Spleen (tissue), 11 donors: ENCODE measurements around the gene WNT7A. TPM values are rescaled to one million over a fixed set of nuclear protein-coding genes. Genes with fewer than 3 reads are reported as not detected.
A peak's percentile ranks its signal among the peaks of the same experiment; 100 is the strongest.

Source experiments
- DNase-seq: peaks from one replicate; pipeline ENCODE4 v3.0.0-alpha.2; 2020
- H3K27ac ChIP-seq, 8 donors: fragments of 200-600 bp; sonication (generic) in 7 of 8; 1 replicate in 4 of 8; 2 replicates in 4 of 8; pipeline versions ENCODE4 v1.5.0 to v1.8.0; 2016 to 2021; ENCODE audit warnings: inconsistent platforms in 4 of 8, mild to moderate bottlenecking in 4 of 8, moderate library complexity in 1 of 8
- H3K27me3 ChIP-seq, 7 donors: fragments of 200-600 bp; sonication (generic) in 6 of 7; replicated peaks in 1 of 7; 1 replicate in 4 of 7; 2 replicates in 3 of 7; pipeline versions ENCODE4 v1.5.0 to v1.8.0; 2016 to 2021; ENCODE audit warnings: inconsistent platforms in 3 of 7, mild to moderate bottlenecking in 1 of 7
- H3K36me3 ChIP-seq, 6 donors: fragments of 200-600 bp; sonication (generic) in 5 of 6; 1 replicate in 4 of 6; 2 replicates in 2 of 6; pipeline versions ENCODE4 v1.5.0 to v1.8.0; 2016 to 2021; ENCODE audit warnings: inconsistent platforms in 2 of 6
- H3K4me1 ChIP-seq, 6 donors: fragments of 200-600 bp; sonication (generic) in 5 of 6; 1 replicate in 3 of 6; 2 replicates in 3 of 6; pipeline versions ENCODE4 v1.5.0 to v1.8.0; 2016 to 2021; ENCODE audit warnings: inconsistent platforms in 3 of 6
- H3K4me3 ChIP-seq, 8 donors: fragments of 200-600 bp; sonication (generic) in 7 of 8; 1 replicate in 4 of 8; 2 replicates in 4 of 8; pipeline versions ENCODE4 v1.5.0 to v1.8.0; 2016 to 2021; ENCODE audit warnings: inconsistent platforms in 4 of 8, mild to moderate bottlenecking in 4 of 8, moderate library complexity in 2 of 8
- H3K9me3 ChIP-seq, 8 donors: fragments of 200-600 bp; sonication (generic) in 7 of 8; 1 replicate in 4 of 8; 2 replicates in 4 of 8; pipeline versions ENCODE4 v1.5.0 to v1.8.0; 2016 to 2021; ENCODE audit warnings: inconsistent platforms in 4 of 8
- POLR2A ChIP-seq, 3 donors: fragments of 450-650 bp; IDR thresholded peaks; one replicate each; pipeline ENCODE4 v1.5.1; 2017; ENCODE audit warnings: antibody characterized with exemption in 3 of 3, mild to moderate bottlenecking in 1 of 3
- POLR2AphosphoS5 ChIP-seq, 3 donors: sonication (generic); formaldehyde crosslinking; IDR thresholded peaks; one replicate each; pipeline ENCODE4 v1.5.1; 2017; ENCODE audit warnings: antibody characterized with exemption in 3 of 3
- WGBS, 5 donors: extraction: QIAGEN DNeasy Blood & Tissue Kit in 3 of 5; methylation state at CpG; one replicate each; pipeline versions ENCODE4 v1.1.5 to v1.1.7; 2013 to 2018; 5-methylcytosine and 5-hydroxymethylcytosine counted together
- intact Hi-C: fragments of 100-400 bp; cut with DNase I; formaldehyde crosslinking; loops from one replicate; pipeline ENCODE4 v1.15.0; 2023; ENCODE audit warnings: low total_unique reads
- polyA plus RNA-seq, 3 donors: library from polyadenylated mRNA; stranded (reverse); fragments of 200-250 nt; gene quantifications; one replicate each; pipeline ENCODE4 v1.2.1, GENCODE V29; 2013
- total RNA-seq, 7 donors: library from RNA; depleted of rRNA in 3 of 7; stranded (reverse); fragments of >200 nt in 3 of 7; fragmentation: NEBNext Ultra II Directional in 4 of 7; extraction: Animal tissue kit (Norgen Biotek cat#: 25700) in 4 of 7; gene quantifications; one replicate each; pipeline versions ENCODE4 v1.1.0 to v1.2.1, GENCODE V29; 2016 to 2021
- TF ChIP-seq, protein P1 (sequence below), 11 experiments: fragments of 200-600 bp in 7 of 11; fragments of 450-650 bp in 4 of 11; sonication (generic) in 4 of 11; IDR thresholded peaks in 8 of 11; conservative IDR thresholded peaks in 3 of 11; 1 replicate in 7 of 11; 2 replicates in 4 of 11; pipeline versions ENCODE4 v1.4.0 to v1.8.0; 2016 to 2021; ENCODE audit warnings: antibody characterized with exemption in 11 of 11, inconsistent platforms in 4 of 11, mild to moderate bottlenecking in 1 of 11
- donor health status: healthy with polysubstance abuse.
- donor health status: DM: no; HTN: no; CAD: no; lungs with moderate emphysema.
- donor health status: DM: no; HTN: no; CAD: no.
- donor health status: Bipolar disorder and iron deficiency.
- donor health status: healthy.
- donor health status: DM: no; HTN: no; CAD: no.
- donor health status: DM: yes; HTN: yes; CAD: no.

The WNT7A gene
- total and polyA plus RNA-seq, 10 donors = 0.52 to 6.3 (median 2.0) TPM

DNA sequence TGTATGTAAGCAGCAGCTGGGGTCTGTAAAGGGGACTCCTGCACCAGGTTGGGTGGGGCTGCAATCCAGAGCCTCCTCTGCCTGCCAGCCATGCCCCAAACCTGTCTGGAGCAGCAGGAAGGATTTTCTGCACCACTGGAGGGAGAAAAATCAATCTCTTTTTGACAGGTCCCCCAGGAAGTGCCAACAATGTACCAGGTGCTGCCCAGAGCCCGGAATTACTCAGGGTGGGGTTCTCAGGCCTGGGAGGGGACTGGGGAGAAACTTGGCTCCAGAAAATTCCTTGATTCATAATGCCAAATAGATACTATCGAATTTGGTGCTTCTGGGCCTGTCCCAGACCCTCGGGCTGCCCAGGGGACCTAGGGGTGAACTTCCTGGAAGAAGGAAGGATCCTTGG is 52.6 kb downstream of the WNT7A start:
- WGBS, 5 donors = 49 to 100% (median 65%) methylated on average over 1 to 3 of the region's 3 CpGs
- Histone ChIP-seq H3K4me3 (no peak overlapping the region), H3K36me3 (no peaks in the 10 kb centered on the region), H3K27ac (no peak overlapping the region), H3K9me3 (no peaks in the 10 kb centered on the region), H3K4me1 (no peaks in the 10 kb centered on the region), H3K27me3 (no peaks in the 10 kb centered on the region)
- TF ChIP-seq, protein P1, sequence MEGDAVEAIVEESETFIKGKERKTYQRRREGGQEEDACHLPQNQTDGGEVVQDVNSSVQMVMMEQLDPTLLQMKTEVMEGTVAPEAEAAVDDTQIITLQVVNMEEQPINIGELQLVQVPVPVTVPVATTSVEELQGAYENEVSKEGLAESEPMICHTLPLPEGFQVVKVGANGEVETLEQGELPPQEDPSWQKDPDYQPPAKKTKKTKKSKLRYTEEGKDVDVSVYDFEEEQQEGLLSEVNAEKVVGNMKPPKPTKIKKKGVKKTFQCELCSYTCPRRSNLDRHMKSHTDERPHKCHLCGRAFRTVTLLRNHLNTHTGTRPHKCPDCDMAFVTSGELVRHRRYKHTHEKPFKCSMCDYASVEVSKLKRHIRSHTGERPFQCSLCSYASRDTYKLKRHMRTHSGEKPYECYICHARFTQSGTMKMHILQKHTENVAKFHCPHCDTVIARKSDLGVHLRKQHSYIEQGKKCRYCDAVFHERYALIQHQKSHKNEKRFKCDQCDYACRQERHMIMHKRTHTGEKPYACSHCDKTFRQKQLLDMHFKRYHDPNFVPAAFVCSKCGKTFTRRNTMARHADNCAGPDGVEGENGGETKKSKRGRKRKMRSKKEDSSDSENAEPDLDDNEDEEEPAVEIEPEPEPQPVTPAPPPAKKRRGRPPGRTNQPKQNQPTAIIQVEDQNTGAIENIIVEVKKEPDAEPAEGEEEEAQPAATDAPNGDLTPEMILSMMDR (IDR thresholded peaks at IDR 0.05 in 8 of 11, conservative IDR thresholded peaks at IDR 0.05 in 3 of 11) = no peak
- TF ChIP-seq POLR2A (IDR thresholded peaks at IDR 0.05) (no peak), POLR2AphosphoS5 (IDR thresholded peaks at IDR 0.05) (no peak)
- intact Hi-C loops = no loop called here
- DNase-seq = peak; percentile 20

DNA sequence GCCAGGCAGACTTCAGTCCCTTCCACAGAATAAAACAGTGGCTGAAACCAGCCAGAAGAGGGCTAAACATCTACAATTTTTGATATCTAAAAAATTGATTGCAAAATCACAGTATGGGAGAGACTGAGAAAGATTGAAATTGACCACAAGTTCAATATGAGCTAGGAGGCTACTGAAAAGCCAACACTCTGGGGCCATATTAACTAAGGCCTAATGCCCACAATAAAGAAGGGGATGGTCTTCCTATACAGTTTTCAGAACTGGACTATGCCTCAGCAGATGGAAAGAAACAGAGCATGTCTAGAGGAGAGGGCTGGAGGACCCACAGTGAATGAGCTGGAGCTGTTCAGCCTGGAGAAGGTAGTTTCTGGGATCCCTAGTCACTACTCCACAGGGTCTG is 53.2 kb downstream of the WNT7A start:
- no peaks in the 10 kb centered on the region for H3K36me3 ChIP-seq
- DNase-seq = no peak
- no peaks in the 10 kb centered on the region for H3K27me3 ChIP-seq
- no peaks in the 10 kb centered on the region for H3K4me1 ChIP-seq
- H3K4me3 ChIP-seq = no peak overlapping the region
- TF ChIP-seq, protein P1 (IDR thresholded peaks at IDR 0.05 in 8 of 11, conservative IDR thresholded peaks at IDR 0.05 in 3 of 11) = no peak
- TF ChIP-seq POLR2AphosphoS5 (IDR thresholded peaks at IDR 0.05) (no peak), POLR2A (IDR thresholded peaks at IDR 0.05) (no peak)
- no peak overlapping the region for H3K27ac ChIP-seq
- intact Hi-C loops = no loop called here
- no peaks in the 10 kb centered on the region for H3K9me3 ChIP-seq

DNA sequence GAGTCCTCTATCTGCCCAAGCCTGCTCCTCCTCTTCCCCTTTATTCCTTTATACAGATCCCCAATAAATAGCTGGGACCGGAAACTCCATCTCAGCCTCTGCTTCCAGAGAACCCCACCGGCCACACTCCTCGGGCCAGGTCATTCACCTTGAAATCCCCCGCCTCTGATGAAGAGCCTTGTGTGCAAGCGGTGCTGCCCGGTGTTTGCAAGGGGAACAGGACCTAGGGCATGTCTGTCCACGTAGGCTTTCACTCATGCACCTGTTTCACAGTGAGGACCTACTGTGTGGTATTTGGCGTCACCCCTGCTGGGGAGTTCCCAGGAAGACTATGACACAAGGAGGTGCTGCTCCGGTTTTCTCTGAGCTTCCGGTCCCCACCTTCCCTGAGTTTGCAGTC is 54.0 kb downstream of the WNT7A start:
- H3K27ac ChIP-seq = no peak overlapping the region
- no peaks in the 10 kb centered on the region for H3K36me3 ChIP-seq
- DNase-seq = peak; percentile 58
- intact Hi-C loops = no loop called here
- WGBS, 5 donors = 83 to 90% (median 88%) methylated on average over 10 of the region's 10 CpGs
- H3K27me3 ChIP-seq = no peaks in the 10 kb centered on the region
- H3K4me1 ChIP-seq = no peaks in the 10 kb centered on the region
- TF ChIP-seq, protein P1 (IDR thresholded peaks at IDR 0.05 in 8 of 11, conservative IDR thresholded peaks at IDR 0.05 in 3 of 11) = no peak
- TF ChIP-seq POLR2A (IDR thresholded peaks at IDR 0.05) = no peak
- TF ChIP-seq POLR2AphosphoS5 (IDR thresholded peaks at IDR 0.05) = no peak
- no peaks in the 10 kb centered on the region for H3K9me3 ChIP-seq
- H3K4me3 ChIP-seq = no peak overlapping the region

DNA sequence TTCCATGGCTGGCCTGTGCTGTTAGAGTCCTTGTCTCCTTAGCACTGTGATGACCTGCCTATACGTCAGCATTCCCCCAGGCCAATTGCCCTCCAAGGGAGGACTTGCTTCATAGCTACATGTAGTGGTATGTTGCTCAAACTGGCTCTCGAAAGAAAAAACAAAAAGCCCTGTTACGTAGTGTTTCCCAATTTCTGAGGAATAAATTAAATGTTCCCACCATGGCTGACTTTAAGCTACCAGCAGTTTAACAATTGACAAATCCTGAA is 54.6 kb downstream of the WNT7A start:
- intact Hi-C loops = no loop called here
- H3K27ac ChIP-seq = no peak overlapping the region
- H3K9me3 ChIP-seq = no peaks in the 10 kb centered on the region
- H3K27me3 ChIP-seq = no peaks in the 10 kb centered on the region
- no peaks in the 10 kb centered on the region for H3K4me1 ChIP-seq
- no peak for DNase-seq
- no peak overlapping the region for H3K4me3 ChIP-seq
- WGBS, 5 donors = 65 to 89% (median 88%) methylated on average over 3 of the region's 3 CpGs
- H3K36me3 ChIP-seq = no peaks in the 10 kb centered on the region
- TF ChIP-seq, protein P1 (IDR thresholded peaks at IDR 0.05 in 8 of 11, conservative IDR thresholded peaks at IDR 0.05 in 3 of 11) = no peak
- no peak for TF ChIP-seq POLR2AphosphoS5 (IDR thresholded peaks at IDR 0.05)
- no peak for TF ChIP-seq POLR2A (IDR thresholded peaks at IDR 0.05)
